ENCODE data around the gene GALC. TPM values are rescaled to one million over a fixed set of nuclear protein-coding genes. Genes with fewer than 3 reads are reported as not detected.
"Not testable (repeated sequence)": the region's sequence is repeated elsewhere in the genome, so short reads cannot be mapped to it uniquely, and the experiment has no call there.

The GALC gene
- total RNA-seq, 1 experiment from 2014 or later: 19.9 TPM

- Mint-ChIP-seq H3K27ac (ENCODE audit: unreplicated experiment) (no peak overlapping the region), H3K36me3 (ENCODE audit: insufficient read depth, unreplicated experiment) (no peaks in the 10 kb centered on the region), H3K4me3 (ENCODE audit: unreplicated experiment) (no peak overlapping the region), H3K27me3 (ENCODE audit: insufficient read depth, unreplicated experiment) (peaks cover 10% of the 10 kb centered on the region), H3K9me3 (ENCODE audit: unreplicated experiment) (no peaks in the 10 kb centered on the region), H3K4me1 (ENCODE audit: low read depth, unreplicated experiment) (peaks cover 14% of the 10 kb centered on the region)
- TF ChIP-seq CTCF (IDR thresholded peaks at IDR 0.05; ENCODE audit: insufficient read depth in 1 of 2, low read depth in 1 of 2, low read length in 1 of 2, severe bottlenecking in 1 of 2, unreplicated experiment in 1 of 2): no peak
- Histone ChIP-seq H3K9me3 (no peaks in the 10 kb centered on the region), H3K4me1 (peaks cover 10% of the 10 kb centered on the region), H3K4me3 (ENCODE audit: low read depth, low read length) (no peak overlapping the region), H3K27me3 (replicated peaks; ENCODE audit: control insufficient read depth, insufficient read depth, low read length) (no peaks in the 10 kb centered on the region), H3K36me3 (ENCODE audit: control insufficient read depth, insufficient read depth, low read length) (no peaks in the 10 kb centered on the region)
- no TSS peak for BruUV-seq (replicated peaks)
- intact Hi-C loops (cut with micrococcal nuclease; ENCODE audit: unreplicated experiment): no loop called here
- POLR2A ChIA-PET: no interaction called here
- no peak for DNase-seq
- CTCF ChIA-PET: no interaction called here
Measured at GRCh38 chr14:88029500-88029899, 36.5 kb upstream of the GALC start.

- no peak for DNase-seq
- H3K4me1 Mint-ChIP-seq (ENCODE audit: low read depth, unreplicated experiment): peaks cover 22% of the 10 kb centered on the region
- peaks cover 21% of the 10 kb centered on the region for H3K4me1 ChIP-seq
- H3K4me3 Mint-ChIP-seq (ENCODE audit: unreplicated experiment): no peak overlapping the region
- no peak overlapping the region for H3K4me3 ChIP-seq (ENCODE audit: low read depth, low read length)
- peaks cover 10% of the 10 kb centered on the region for H3K27me3 Mint-ChIP-seq (ENCODE audit: insufficient read depth, unreplicated experiment)
- intact Hi-C loops (cut with micrococcal nuclease; ENCODE audit: unreplicated experiment): no loop called here
- no peaks in the 10 kb centered on the region for H3K27me3 ChIP-seq (replicated peaks; ENCODE audit: control insufficient read depth, insufficient read depth, low read length)
- ChIA-PET POLR2A (no interaction called here), CTCF (no interaction called here)
- no TSS peak for BruUV-seq (replicated peaks)
- H3K9me3 Mint-ChIP-seq (ENCODE audit: unreplicated experiment): no peaks in the 10 kb centered on the region
- TF ChIP-seq CTCF (IDR thresholded peaks at IDR 0.05; ENCODE audit: insufficient read depth in 1 of 2, low read depth in 1 of 2, low read length in 1 of 2, severe bottlenecking in 1 of 2, unreplicated experiment in 1 of 2): no peak
- no peaks in the 10 kb centered on the region for H3K9me3 ChIP-seq
- no peak overlapping the region for H3K27ac Mint-ChIP-seq (ENCODE audit: unreplicated experiment)
- no peaks in the 10 kb centered on the region for H3K36me3 Mint-ChIP-seq (ENCODE audit: insufficient read depth, unreplicated experiment)
- no peaks in the 10 kb centered on the region for H3K36me3 ChIP-seq (ENCODE audit: control insufficient read depth, insufficient read depth, low read length)
Measured at GRCh38 chr14:88026890-88027289, 33.9 kb upstream of the GALC start.

- no peaks in the 10 kb centered on the region for H3K36me3 Mint-ChIP-seq (ENCODE audit: insufficient read depth, unreplicated experiment)
- H3K4me3 Mint-ChIP-seq (ENCODE audit: unreplicated experiment): peak overlapping the region; percentile 57
- H3K27ac Mint-ChIP-seq (ENCODE audit: unreplicated experiment): peak overlapping the region; percentile 10
- peaks cover 11% of the 10 kb centered on the region for H3K9me3 Mint-ChIP-seq (ENCODE audit: unreplicated experiment)
- intact Hi-C loops (cut with micrococcal nuclease; ENCODE audit: unreplicated experiment): no loop called here
- peaks cover 21% of the 10 kb centered on the region for H3K4me1 ChIP-seq
- peak overlapping the region; percentile 11; the same call in 1 of the 2 replicates for H3K4me3 ChIP-seq (ENCODE audit: low read depth, low read length)
- peaks cover 10% of the 10 kb centered on the region for H3K27me3 Mint-ChIP-seq (ENCODE audit: insufficient read depth, unreplicated experiment)
- no peaks in the 10 kb centered on the region for H3K36me3 ChIP-seq (ENCODE audit: control insufficient read depth, insufficient read depth, low read length)
- H3K9me3 ChIP-seq: no peaks in the 10 kb centered on the region
- ChIA-PET POLR2A (no interaction called here), CTCF (no interaction called here)
- H3K4me1 Mint-ChIP-seq (ENCODE audit: low read depth, unreplicated experiment): peaks cover 22% of the 10 kb centered on the region
- no peak for TF ChIP-seq CTCF (IDR thresholded peaks at IDR 0.05; ENCODE audit: insufficient read depth in 1 of 2, low read depth in 1 of 2, low read length in 1 of 2, severe bottlenecking in 1 of 2, unreplicated experiment in 1 of 2)
- H3K27me3 ChIP-seq (replicated peaks; ENCODE audit: control insufficient read depth, insufficient read depth, low read length): no peaks in the 10 kb centered on the region
- DNase-seq: no peak
- BruUV-seq (replicated peaks): no TSS peak
Measured at GRCh38 chr14:88025313-88025712, 32.3 kb upstream of the GALC start.

- Mint-ChIP-seq H3K4me3 (ENCODE audit: unreplicated experiment) (peak overlapping the region; percentile 57), H3K9me3 (ENCODE audit: unreplicated experiment) (peaks cover 12% of the 10 kb centered on the region), H3K4me1 (ENCODE audit: low read depth, unreplicated experiment) (peaks cover 22% of the 10 kb centered on the region), H3K27ac (ENCODE audit: unreplicated experiment) (peak overlapping the region; percentile 10)
- H3K4me3 ChIP-seq (ENCODE audit: low read depth, low read length); H3K36me3 ChIP-seq (ENCODE audit: control insufficient read depth, insufficient read depth, low read length); POLR2A ChIA-PET; H3K36me3 Mint-ChIP-seq (ENCODE audit: insufficient read depth, unreplicated experiment); BruUV-seq (replicated peaks); H3K9me3 ChIP-seq; H3K27me3 Mint-ChIP-seq (ENCODE audit: insufficient read depth, unreplicated experiment); H3K27me3 ChIP-seq (replicated peaks; ENCODE audit: control insufficient read depth, insufficient read depth, low read length); CTCF ChIA-PET: not testable (repeated sequence)
- H3K4me1 ChIP-seq: peaks cover 21% of the 10 kb centered on the region
- peak; percentile 82 to 84 for DNase-seq
- intact Hi-C loops (cut with micrococcal nuclease; ENCODE audit: unreplicated experiment): loop anchor here (1.0 kb wide), 2 partner anchors 20 to 31 kb away; partner anchors contain the start of gene GALC
Measured at GRCh38 chr14:88024252-88025086, 31.5 kb upstream of the GALC start.

All from Caco-2 (cell line).